Peyer's patch (tissue), 4 donors: ENCODE results near the gene SLC17A3.

ENCODE experiments used
- CTCF ChIP-seq, 6 experiments: fragments of 450-650 bp in 4 of 6; fragments of 200-600 bp in 2 of 6; sonication (generic) in 1 of 6; IDR thresholded peaks; one replicate each; pipeline ENCODE4 v1.5.1; 2017 to 2019; ENCODE audit warnings: antibody characterized with exemption in 6 of 6, mild to moderate bottlenecking in 3 of 6, moderate library complexity in 1 of 6
- POLR2A ChIP-seq, 2 donors: fragments of 450-650 bp; IDR thresholded peaks; one replicate each; pipeline ENCODE4 v1.5.1; 2017; ENCODE audit warnings: antibody characterized with exemption in 2 of 2, mild to moderate bottlenecking in 2 of 2, moderate library complexity in 2 of 2

GRCh38 chr6:25880601-25881000, 6.6 kb upstream of the SLC17A3 start:
- TF ChIP-seq CTCF (IDR thresholded peaks at IDR 0.05) (no peak), POLR2A (IDR thresholded peaks at IDR 0.05) (no peak)
